A549 (cell line): ENCODE data around the gene ATXN7. TPM values are rescaled to one million over a fixed set of nuclear protein-coding genes. Genes with fewer than 3 reads are reported as not detected.

ENCODE experiments used
- ATAC-seq, 2 experiments: fragments of 200-7000 bp in 1 of 2; fragments of >200 bp in 1 of 2; cut with Nextera tagmentation in 1 of 2; cut with Tn5 transposase in 1 of 2; 3 replicates each; pipeline versions ENCODE4 v1.8.0 to v1.9.1; 2018 to 2020; ENCODE audit warnings: mild to moderate bottlenecking in 1 of 2, moderate library complexity in 1 of 2
- CTCF ChIA-PET: fragments of 300-600 bp; sonication (Branson Sonifier 250); formaldehyde crosslinking; extraction: SDS; loops from one replicate; lab custom pipeline; 2021; ENCODE audit warnings: antibody characterized with exemption, inconsistent platforms; lab: Yijun Ruan, JAX
- POLR2A ChIA-PET: fragments of 350-600 bp; formaldehyde crosslinking; extraction: SDS; loops from one replicate; lab custom pipeline; 2021; ENCODE audit warnings: antibody characterized with exemption, inconsistent platforms; lab: Yijun Ruan, JAX
- DNase-seq, 2 experiments: peaks; one replicate each; pipeline versions ENCODE4 v3.0.0 to v3.0.0-alpha.2; 2011 to 2016; ENCODE audit warnings: low read depth in 1 of 2, low spot score in 1 of 2
- FAIRE-seq: peaks from 2 replicates; lab custom pipeline; 2011; peaks lifted over from hg19 to GRCh38; lab: Jason Lieb, UNC
- H3K27ac ChIP-seq, 2 experiments: fragments of >200 bp; sonication (Bioruptor Twin); formaldehyde crosslinking; 3 replicates each; pipeline ENCODE4 v1.5.1; 2016 to 2017
- H3K4me1 ChIP-seq: fragments of >200 bp; sonication (Bioruptor Twin); formaldehyde crosslinking; 3 replicates; pipeline ENCODE4 v1.6.1; 2016
- H3K4me2 ChIP-seq: fragments of >200 bp; sonication (Bioruptor Twin); formaldehyde crosslinking; 3 replicates; pipeline ENCODE4 v1.6.1; 2016
- H3K4me3 ChIP-seq: fragments of >200 bp; sonication (Bioruptor Twin); formaldehyde crosslinking; 3 replicates; pipeline ENCODE4 v1.5.1; 2016
- H3K9me3 ChIP-seq: fragments of >200 bp; sonication (Bioruptor Twin); formaldehyde crosslinking; 3 replicates; pipeline ENCODE4 v1.6.1; 2016
- CHD4 ChIP-seq: fragments of 200-600 bp; sonication (generic); IDR thresholded peaks from 2 replicates; pipeline ENCODE4 v1.6.1; 2016; ENCODE audit warnings: antibody characterized with exemption, mild to moderate bottlenecking, borderline replicate concordance
- CTCF ChIP-seq: fragments of >200 bp; sonication (Bioruptor Twin); formaldehyde crosslinking; IDR thresholded peaks from 3 replicates; pipeline ENCODE4 v1.5.1; 2016
- EHF ChIP-seq: fragments of 250-450 bp; sonication (Bioruptor Pico); IDR thresholded peaks from 2 replicates; pipeline ENCODE4 v1.5.0; 2020; ENCODE audit warnings: mild to moderate bottlenecking
- EHMT2 ChIP-seq: fragments of 200-600 bp; sonication (generic); IDR thresholded peaks from 2 replicates; pipeline ENCODE4 v1.6.1; 2016; ENCODE audit warnings: antibody characterized with exemption, low read depth, mild to moderate bottlenecking, moderate library complexity
- ELK1 ChIP-seq: fragments of 150-350 bp; IDR thresholded peaks from 2 replicates; pipeline ENCODE4 v1.6.1; 2014; ENCODE audit warnings: low read depth, mild to moderate bottlenecking, low read length
- HDAC2 ChIP-seq: fragments of 200-600 bp; sonication (generic); IDR thresholded peaks from 2 replicates; pipeline ENCODE4 v1.6.1; 2016
- HEYL ChIP-seq: fragments of 250-450 bp; sonication (Bioruptor Pico); IDR thresholded peaks from 2 replicates; pipeline ENCODE4 v1.8.0; 2021; ENCODE audit warnings: mild to moderate bottlenecking, moderate library complexity
- HOXB13 ChIP-seq: fragments of 250-450 bp; sonication (Bioruptor Pico); IDR thresholded peaks from 2 replicates; pipeline ENCODE4 v1.5.0; 2020; ENCODE audit warnings: low read depth, mild to moderate bottlenecking, moderate library complexity
- MAFK ChIP-seq: fragments of 450-650 bp; IDR thresholded peaks from 2 replicates; pipeline ENCODE4 v1.6.1; 2014; ENCODE audit not compliant: partially characterized antibody
- MAX ChIP-seq: IDR thresholded peaks from 2 replicates; pipeline ENCODE4 v1.6.1; 2012
- MAZ ChIP-seq: fragments of 150-350 bp; IDR thresholded peaks from 2 replicates; pipeline ENCODE4 v1.6.1; 2014; ENCODE audit warnings: antibody characterized with exemption, low read depth, low read length, borderline replicate concordance
- PHF8 ChIP-seq: fragments of 200-600 bp; sonication (generic); IDR thresholded peaks from 2 replicates; pipeline ENCODE4 v1.6.1; 2016; ENCODE audit warnings: low read depth, mild to moderate bottlenecking, antibody characterized with exemption, moderate library complexity, borderline replicate concordance
- POLR2A ChIP-seq: IDR thresholded peaks from 2 replicates; pipeline ENCODE4 v1.6.1; 2012; ENCODE audit warnings: mild to moderate bottlenecking, low read length
- SREBF2 ChIP-seq: fragments of 450-650 bp; IDR thresholded peaks from 2 replicates; pipeline ENCODE4 v1.6.1; 2014; ENCODE audit warnings: mild to moderate bottlenecking, moderate library complexity
- WGBS: methylation state at CpG from one replicate; pipeline ENCODE4 v1.1.6; 2017; ENCODE audit errors: missing lambda C conversion rate; 5-methylcytosine and 5-hydroxymethylcytosine counted together
- polyA plus RNA-seq, 4 experiments: library from polyadenylated mRNA; depleted of rRNA in 3 of 4; stranded (reverse); fragments of >200 nt; fragmentation: RNase III in 1 of 4; extraction: RNeasy Plus Mini Kit Qiagen cat#74134 plus additional on column Dnase treatment in 1 of 4; gene quantifications; 2 replicates in 3 of 4; 3 replicates in 1 of 4; pipeline ENCODE4 v1.2.3, GENCODE V29; 2011 to 2017
- TF ChIP-seq, protein P1 (sequence below): IDR thresholded peaks from 2 replicates; pipeline ENCODE4 v1.6.1; 2012
- TF ChIP-seq, protein P2 (sequence below): fragments of 250-450 bp; sonication (Bioruptor Pico); IDR thresholded peaks from 2 replicates; pipeline ENCODE4 v1.5.0; 2020; ENCODE audit warnings: low read depth, mild to moderate bottlenecking, moderate library complexity

ATXN7 gene
- polyA plus RNA-seq, 2 of the 4 experiments (the other 2 are of a cell fraction), result 5.4 to 7.3 TPM

DNA sequence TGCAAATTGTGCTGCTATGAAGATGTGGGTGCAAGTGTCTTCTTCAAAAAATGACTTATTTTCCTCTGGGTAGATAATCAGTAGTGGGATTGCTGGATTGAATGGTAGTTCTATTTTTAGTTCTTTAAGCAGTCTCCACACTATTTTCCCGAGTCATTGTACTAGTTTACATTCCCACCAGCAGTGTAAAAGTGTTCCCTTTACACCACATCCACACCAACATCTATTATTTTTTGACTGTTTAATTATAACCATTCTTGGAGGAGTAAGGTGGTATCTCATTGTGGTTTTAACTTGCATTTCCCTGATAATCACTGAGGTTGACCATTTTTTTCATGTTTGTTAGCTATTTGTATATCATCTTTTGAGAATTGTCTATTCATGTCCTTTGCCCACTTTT is 179.3 kb downstream of the ATXN7 start:
- ChIA-PET CTCF (interaction anchor here (1.3 kb wide), 1 partner anchor 12 kb away, joined by 4 read pairs; no protein-coding TSS in a partner anchor), POLR2A (no interaction called here)
- Histone ChIP-seq H3K4me2 (peak overlapping the region; percentile 49), H3K27ac (peak overlapping the region; percentile 56 to 69), H3K4me1 (peaks cover 19% of the 10 kb centered on the region; the same call in 2 of the 3 replicates), H3K9me3 (no peaks in the 10 kb centered on the region), H3K4me3 (no peak overlapping the region)
- no peak for TF ChIP-seq MAFK
- TF ChIP-seq HEYL (CRISPR knock-in tag), result no peak
- TF ChIP-seq, protein P1, sequence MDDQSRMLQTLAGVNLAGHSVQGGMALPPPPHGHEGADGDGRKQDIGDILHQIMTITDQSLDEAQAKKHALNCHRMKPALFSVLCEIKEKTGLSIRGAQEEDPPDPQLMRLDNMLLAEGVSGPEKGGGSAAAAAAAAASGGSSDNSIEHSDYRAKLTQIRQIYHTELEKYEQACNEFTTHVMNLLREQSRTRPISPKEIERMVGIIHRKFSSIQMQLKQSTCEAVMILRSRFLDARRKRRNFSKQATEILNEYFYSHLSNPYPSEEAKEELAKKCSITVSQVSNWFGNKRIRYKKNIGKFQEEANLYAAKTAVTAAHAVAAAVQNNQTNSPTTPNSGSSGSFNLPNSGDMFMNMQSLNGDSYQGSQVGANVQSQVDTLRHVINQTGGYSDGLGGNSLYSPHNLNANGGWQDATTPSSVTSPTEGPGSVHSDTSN, result no peak
- TF ChIP-seq HDAC2, result no peak
- no peak for TF ChIP-seq PHF8
- TF ChIP-seq MAX, result no peak
- no peak for FAIRE-seq
- no peak for ATAC-seq
- DNase-seq, result no peak
- WGBS, result 3% methylated on average over 1 of the region's 1 CpG

- peaks cover 34% of the 10 kb centered on the region for H3K4me1 ChIP-seq
- H3K9me3 ChIP-seq, result no peaks in the 10 kb centered on the region
- CTCF ChIA-PET, result interaction anchor here (1.0 to 3.0 kb wide), 2 partner anchors 16 to 24 kb away, joined by 3 to 12 read pairs; partner anchors contain the start of gene PSMD6
- TF ChIP-seq SREBF2 (no peak), POLR2A (no peak), CHD4 (no peak), MAZ (no peak), EHMT2 (no peak), CTCF (no peak), EHF (CRISPR knock-in tag) (no peak), HOXB13 (no peak), ELK1 (no peak), PHF8 (no peak)
- TF ChIP-seq, protein P1, result no peak
- TF ChIP-seq, protein P2, sequence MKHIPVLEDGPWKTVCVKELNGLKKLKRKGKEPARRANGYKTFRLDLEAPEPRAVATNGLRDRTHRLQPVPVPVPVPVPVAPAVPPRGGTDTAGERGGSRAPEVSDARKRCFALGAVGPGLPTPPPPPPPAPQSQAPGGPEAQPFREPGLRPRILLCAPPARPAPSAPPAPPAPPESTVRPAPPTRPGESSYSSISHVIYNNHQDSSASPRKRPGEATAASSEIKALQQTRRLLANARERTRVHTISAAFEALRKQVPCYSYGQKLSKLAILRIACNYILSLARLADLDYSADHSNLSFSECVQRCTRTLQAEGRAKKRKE (CRISPR knock-in tag), result no peak
- DNase-seq (no peak), FAIRE-seq (no peak), ATAC-seq (no peak)
- POLR2A ChIA-PET, result no interaction called here
- H3K27ac ChIP-seq, result peak overlapping the region in 1 of 2 experiments; percentile 78; a peak in 2 of 6 replicates
- H3K4me3 ChIP-seq, result no peak overlapping the region
- no peak overlapping the region for H3K4me2 ChIP-seq
- 86% methylated on average over 3 of the region's 3 CpGs for WGBS
Measured at GRCh38 chr3:64046592-64046991, 182.9 kb downstream of the ATXN7 start.
